ENCODE measurements around the gene LENG9.

LENG9 gene

DNA sequence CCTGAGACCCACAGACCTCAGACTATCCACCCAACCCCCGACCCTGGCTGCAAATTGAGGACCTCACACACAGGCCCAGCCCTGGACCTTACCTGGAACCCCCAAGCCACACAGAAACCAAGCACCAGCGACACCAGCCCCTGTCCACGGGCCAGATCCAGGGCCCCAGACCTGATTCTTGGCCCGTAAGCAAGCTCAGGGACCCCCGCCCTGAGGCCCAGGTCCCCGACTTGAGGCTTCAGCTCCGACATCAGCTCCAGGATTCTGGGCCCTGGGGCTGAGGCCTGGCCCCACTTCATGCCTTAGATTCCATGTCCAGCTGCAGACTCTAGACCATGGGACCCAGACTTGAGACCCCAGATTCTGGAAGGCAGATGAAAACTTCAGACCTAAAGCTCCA lies 42.1 kb downstream of the LENG9 start:
- no peak for DNase-seq (ENCODE audit: low spot score)

DNA sequence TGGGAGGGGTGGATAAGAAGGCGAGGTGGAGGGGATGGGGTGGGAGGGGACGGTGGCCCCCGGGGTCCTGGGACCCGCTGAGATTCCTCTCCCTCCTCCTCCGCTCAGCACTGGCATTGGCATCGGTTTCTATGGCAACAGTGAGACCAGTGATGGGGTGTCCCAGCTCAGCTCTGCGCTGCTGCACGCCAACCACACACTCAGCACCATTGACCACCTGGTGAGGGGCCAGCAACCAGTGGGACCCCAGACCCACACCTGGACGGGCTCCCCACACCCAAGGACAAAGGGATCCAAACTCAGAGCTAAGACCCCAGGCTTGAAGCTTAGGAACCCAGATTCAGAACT lies 42.4 kb downstream of the LENG9 start:
- DNase-seq (ENCODE audit: low spot score) = no peak

DNA sequence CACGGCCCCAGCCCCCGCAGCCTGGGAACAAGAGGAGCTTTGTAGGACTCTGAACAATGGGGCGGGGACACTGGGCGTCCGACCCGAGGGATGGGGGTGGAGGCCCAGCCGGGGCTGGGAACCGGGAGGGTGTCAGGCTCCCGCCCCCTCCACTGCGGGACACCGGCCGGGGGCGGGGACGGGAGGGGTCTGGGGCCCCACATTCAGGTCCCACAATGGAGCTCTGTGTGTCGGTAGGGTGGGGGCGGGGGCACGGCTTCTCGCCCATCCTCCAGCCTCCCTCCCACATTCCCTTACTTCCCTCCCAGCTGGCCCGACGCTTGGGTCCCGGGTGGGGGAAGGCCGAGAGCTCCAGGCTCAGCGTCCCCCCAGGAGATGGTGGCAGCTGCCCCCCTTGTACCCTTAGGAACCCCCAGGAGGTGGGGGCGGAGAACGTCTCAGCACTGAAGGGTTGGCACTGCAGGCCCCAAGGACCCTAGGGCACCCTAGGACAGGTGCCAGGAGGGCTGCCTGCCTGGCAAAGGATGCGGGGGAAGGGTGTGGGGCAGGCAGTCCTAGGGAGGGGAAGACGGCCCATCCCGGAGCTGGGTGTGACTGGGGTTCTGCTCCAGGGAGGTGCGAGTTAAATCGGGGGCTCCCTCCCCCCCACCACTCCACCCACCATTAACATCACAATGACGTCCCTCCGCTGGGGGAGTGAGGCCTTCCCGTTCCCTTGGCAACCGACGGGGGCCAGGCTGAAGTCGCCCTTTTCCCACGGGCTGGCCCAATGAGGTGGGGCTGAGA lies 43.0 kb downstream of the LENG9 start:
- DNase-seq (ENCODE audit: low spot score) = peak; percentile 99

DNA sequence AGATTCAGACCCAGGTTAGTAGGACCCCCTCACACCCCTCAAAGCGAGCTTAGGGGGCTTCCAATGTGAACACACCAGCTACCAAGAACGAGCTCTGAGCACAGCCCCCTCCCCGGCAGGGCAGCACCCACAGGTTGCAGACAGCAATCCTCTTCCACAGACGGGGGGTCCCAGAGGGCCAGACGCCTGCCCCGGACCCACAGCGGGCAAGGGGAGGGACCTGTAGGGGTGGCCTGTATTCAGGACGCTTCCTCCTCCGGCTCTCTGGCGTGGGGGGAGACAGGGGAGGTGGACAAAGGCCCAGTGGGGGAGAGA lies 43.6 kb downstream of the LENG9 start:
- DNase-seq (ENCODE audit: low spot score) = no peak

DNA sequence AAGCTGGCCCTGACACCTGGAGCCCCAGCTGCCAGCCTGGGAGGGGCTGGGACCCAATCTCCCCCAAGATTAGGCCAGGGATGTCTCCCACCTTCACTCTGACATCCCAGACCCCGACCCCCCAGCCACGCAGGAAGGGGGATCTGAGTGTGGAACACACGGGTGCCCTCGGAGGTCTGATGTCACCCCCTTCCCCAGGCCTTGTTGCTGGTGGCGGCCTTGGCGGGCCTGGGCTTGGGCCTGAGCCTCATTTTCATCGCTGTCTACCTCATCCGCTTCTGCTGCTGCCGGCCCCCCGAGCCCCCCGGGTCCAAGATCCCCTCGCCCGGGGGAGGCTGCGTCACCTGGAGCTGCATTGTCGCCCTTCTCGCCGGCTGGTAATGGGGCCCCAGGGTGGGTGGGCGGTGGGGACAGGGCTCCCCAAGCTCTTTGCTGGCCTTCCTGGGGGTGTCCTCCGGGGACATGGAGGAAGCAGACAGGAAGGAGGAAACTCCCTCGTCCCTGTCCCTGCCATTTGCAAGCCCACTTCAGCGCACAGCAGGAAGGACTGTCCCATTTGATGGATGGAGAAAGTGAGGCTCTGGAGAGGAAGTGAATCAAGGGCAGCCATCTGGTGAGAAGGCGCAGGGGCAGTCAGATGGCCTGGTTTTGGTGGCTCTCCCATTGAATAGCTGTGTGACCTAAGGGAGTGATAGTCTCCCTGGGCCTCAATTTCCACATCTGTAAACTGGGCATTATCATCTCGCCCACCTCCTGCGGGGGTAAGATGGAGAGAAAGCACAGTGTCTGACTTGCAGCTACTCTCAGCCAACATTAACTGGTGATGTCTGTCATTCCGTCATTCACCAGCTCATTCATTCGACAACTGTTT lies 44.4 kb downstream of the LENG9 start:
- DNase-seq (ENCODE audit: low spot score) = no peak

DNA sequence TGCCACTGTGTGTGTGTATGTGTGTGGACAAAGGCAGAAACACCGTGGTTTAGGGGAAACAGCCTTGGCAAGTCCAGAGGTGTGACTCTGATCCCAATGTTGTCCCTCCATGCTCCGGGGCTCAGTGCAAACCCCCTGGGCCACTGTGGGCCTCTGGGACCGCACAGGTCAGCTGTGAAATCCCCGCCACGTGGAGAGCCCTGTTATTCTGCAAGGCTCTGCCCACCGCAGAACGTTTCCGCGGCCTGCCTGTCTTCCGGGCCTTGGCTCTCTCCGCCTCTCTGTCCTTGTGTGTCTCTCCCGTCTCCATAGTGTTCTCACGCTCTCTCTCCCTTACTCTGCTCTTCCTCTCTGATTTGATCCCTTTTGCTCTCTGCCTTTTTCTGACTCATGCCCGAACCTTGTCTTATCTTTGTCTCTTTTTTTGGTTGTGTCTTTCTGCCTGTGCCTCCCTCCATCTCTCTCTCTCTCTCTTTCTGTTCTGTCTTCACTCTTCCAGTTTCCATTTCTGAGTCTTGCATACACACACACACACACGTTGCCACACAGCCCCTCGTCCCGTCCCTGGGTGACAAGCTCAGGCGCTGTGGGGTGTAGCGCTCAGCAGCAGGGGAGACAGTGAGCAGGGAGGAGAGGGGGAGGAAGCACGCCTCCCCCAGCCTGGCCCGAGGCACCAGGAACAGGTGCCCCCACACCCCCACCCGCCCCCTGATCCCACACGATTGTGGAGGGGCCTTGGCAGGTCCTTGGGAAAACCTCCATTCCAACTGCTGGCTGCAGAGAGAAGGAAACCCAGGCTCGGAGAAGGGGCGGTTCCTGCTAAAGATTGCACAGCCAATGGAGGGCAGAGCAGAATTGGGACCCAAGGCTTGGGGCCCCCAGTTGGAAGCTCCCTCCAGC lies 45.3 kb downstream of the LENG9 start:
- no peak for DNase-seq (ENCODE audit: low spot score)

DNA sequence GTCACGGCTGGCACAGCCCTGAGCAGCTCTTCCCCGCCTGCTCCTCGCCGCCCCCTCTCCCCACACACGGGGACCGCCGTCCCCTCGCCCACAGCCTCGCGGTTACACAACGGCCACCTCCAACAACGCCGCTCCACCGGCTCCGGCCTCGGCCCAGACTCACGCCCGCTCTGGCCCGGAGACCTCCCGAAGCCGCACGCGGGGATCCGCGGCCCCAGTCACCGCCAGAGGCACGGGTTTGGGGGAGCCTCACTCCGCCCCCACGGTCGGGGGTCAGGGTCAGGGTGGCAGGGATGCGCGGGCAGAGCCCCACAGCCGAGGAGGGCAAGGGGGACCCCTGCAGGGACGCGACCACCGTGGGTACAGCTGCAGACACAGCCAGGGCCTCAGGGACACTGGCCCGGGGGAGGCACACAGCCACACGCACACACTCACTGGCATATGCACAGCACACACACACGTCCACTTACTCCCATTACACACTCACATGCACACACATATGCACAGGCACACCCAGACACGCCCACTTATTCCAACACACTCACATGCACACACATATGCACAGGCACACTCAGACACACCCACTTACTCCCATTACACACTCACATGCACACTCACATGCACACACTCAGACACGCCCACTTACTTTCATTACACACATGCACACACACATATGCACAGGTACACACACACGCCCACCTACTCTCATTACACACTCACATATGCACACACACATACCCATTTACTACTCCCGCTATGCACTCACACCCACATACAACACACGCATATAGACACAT lies 46.7 kb downstream of the LENG9 start:
- DNase-seq (ENCODE audit: low spot score) = peak; percentile 28

DNA sequence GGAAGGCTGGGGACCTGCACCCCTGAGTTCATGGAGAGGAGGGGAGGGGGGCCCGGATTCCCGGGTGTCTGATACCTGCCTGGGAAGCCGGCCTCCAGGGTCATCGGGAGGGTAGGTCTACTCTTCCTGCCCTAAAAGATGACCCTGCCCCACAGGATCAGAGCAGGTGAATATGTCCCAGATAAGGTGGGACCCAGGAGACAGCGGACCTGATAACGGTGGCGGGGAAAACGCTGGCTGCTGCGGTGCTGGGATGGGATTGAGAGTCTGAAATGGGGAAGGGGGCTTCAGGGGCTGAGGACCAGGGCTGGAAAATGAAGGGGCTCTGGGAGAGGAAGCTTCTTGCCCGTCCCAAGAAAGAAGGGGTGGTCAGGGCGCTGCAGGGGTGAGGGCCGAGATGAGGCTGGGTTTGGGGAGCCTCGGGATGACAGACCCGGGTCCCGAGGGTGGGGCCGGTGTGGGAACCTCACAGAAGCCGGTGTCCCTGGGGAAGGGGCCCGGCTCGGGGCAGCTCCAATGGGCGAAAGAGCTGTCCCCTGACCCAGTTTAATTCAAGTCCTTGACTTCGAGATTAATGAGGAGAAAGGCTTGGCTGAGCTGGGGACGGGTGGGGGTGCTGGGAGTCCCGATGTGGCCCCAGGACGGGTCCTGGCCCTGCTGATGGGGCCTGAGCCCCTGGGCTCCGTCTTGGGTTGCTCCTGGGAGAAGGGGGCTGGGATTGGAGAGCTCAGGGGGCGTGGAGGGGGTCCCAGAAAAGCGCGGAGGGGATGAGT lies 47.5 kb downstream of the LENG9 start:
- DNase-seq (ENCODE audit: low spot score) = no peak

DNA sequence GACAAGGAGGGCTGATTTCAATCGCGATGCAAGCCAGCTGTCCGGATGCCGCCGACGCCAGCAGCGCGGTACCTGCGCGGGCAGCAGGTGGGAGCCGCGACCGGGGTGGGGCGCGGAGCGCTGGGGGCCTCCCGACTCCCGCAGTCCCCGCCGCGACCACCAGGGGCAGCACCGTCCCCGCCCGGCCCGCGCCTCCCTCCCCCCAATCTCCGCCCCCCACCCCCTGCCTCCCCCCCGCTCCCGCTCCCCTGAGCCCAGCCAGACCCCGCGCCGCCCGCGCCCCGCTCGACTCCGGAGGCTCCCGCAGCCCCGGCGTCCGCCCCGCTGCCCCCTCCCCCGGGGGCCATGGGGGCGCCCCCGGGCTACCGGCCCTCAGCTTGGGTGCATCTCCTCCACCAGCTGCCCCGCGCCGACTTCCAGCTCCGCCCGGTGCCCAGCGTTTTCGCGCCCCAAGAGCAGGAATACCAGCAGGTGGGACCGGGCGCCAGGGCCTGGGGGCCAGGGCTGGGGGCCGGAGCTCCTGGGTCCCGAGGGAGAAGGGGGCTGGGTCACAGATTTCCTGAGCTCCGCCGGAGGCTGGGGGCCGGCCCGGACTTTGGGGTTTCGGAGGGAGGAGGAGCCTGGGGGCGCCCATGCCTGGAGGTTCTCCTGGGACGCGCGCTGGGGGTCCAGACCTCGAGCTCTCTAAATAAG lies 48.2 kb downstream of the LENG9 start, which contains the start of gene TTYH1:
Gene TTYH1, plus strand, starts transcription at position 257 of the 693 bp plus-strand sequence. Its CDS starts 89 bp downstream, at position 346.
- no peak for DNase-seq (ENCODE audit: low spot score)

DNA sequence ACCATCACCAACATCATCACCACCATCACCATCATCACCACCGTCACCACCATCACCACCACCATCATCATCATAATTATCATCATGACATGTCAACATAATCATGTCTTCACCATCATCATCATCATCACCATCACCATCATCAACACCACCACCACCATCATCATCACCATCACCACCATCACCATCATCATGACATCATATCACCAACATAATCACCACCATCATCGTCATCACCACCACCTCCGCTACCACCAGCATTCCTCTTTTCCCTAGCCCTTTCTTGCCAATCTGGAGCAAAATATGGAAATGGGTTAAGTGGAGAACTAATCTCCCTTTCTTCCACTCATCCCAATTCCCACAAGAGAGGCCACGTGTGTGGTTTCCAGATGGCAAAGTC lies 49.4 kb downstream of the LENG9 start:
- DNase-seq (ENCODE audit: low spot score) = no peak

DNA sequence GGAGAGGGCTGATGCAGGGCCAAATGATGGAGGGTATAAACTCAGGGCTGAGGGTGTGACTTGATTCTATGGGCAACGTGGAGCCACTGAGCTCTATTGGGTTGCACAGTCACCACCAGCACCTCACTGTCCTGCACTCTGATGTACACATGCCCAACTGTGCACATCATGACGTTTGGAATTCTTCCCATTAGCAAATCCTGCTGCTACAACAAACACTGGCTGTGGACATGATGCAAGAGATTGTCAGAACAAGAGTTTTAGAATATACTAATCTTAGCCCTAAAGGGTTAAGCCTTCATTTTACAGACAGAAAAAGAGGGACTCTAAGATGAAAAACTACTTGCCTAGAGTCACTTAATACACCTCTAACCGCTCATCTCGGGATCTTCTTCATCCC lies 50.7 kb downstream of the LENG9 start:
- DNase-seq (ENCODE audit: low spot score) = no peak
